Pancreas (tissue), 10 donors: ENCODE data around the gene PAFAH2. TPM values are rescaled to one million over a fixed set of nuclear protein-coding genes. Genes with fewer than 3 reads are reported as not detected.
"Not testable (repeated sequence)": the region's sequence is repeated elsewhere in the genome, so short reads cannot be mapped to it uniquely, and the experiment has no call there.

ENCODE experiments used
- ATAC-seq, 4 donors: fragments of 200-7000 bp; cut with Tn5 transposase; one replicate each; pipeline versions ENCODE4 v1.8.0 to v1.9.1; 2020; ENCODE audit warnings: mild to moderate bottlenecking in 4 of 4, moderate library complexity in 4 of 4
- DNase-seq, 6 donors: peaks; one replicate each; pipeline ENCODE4 v3.0.0-alpha.2; 2020
- FAIRE-seq: peaks from 2 replicates; lab custom pipeline; 2012; peaks lifted over from hg19 to GRCh38; lab: Jason Lieb, UNC
- H3K27ac ChIP-seq, 4 donors: fragments of 200-600 bp; sonication (generic); 1 replicate in 3 of 4; 2 replicates in 1 of 4; pipeline versions ENCODE4 v1.5.0 to v1.8.0; 2020
- H3K27me3 ChIP-seq, 4 donors: fragments of 200-600 bp; one replicate each; pipeline ENCODE4 v1.8.0; 2021
- H3K36me3 ChIP-seq, 3 donors: fragments of 200-600 bp; sonication (generic) in 1 of 3; one replicate each; pipeline versions ENCODE4 v1.5.0 to v1.8.0; 2020 to 2021
- H3K4me1 ChIP-seq, 3 donors: fragments of 200-600 bp; one replicate each; pipeline ENCODE4 v1.8.0; 2021
- H3K4me3 ChIP-seq, 4 donors: fragments of 200-600 bp; sonication (generic) in 2 of 4; one replicate each; pipeline versions ENCODE4 v1.5.0 to v1.8.0; 2020 to 2021
- H3K9me3 ChIP-seq, 4 donors: fragments of 200-600 bp; one replicate each; pipeline ENCODE4 v1.8.0; 2021
- CTCF ChIP-seq, 4 donors: fragments of 200-600 bp; sonication (generic) in 3 of 4; IDR thresholded peaks; one replicate each; pipeline versions ENCODE4 v1.5.0 to v1.8.0; 2021; ENCODE audit warnings: antibody characterized with exemption in 4 of 4
- WGBS, 2 donors: extraction: QIAGEN DNeasy Blood & Tissue Kit; methylation state at CpG; one replicate each; pipeline ENCODE4 v1.1.7; 2013; 5-methylcytosine and 5-hydroxymethylcytosine counted together
- intact Hi-C, 3 donors: fragments of 100-400 bp; cut with DNase I; formaldehyde crosslinking; loops; one replicate each; pipeline versions ENCODE4 v1.11.1 to v1.14.2; 2022
- polyA plus RNA-seq, 2 donors: library from polyadenylated mRNA; stranded (reverse); fragments of 200-250 nt; gene quantifications; one replicate each; pipeline ENCODE4 v1.2.3, GENCODE V29; 2013
- total RNA-seq, 6 donors: library from RNA; stranded (reverse); fragmentation: NEBNext Ultra II Directional in 4 of 6; extraction: Animal tissue kit (Norgen Biotek cat#: 25700) in 4 of 6; gene quantifications; one replicate each; pipeline versions ENCODE4 v1.2.1 to v1.2.4, GENCODE V29; 2021 to 2023
- donor health status: healthy with polysubstance abuse.
- donor health status: DM: no; HTN: no; CAD: no; lungs with moderate emphysema.
- donor health status: DM: no; HTN: no; CAD: no.
- donor health status: control.
- donor health status: control.
- donor health status: Bipolar disorder and iron deficiency.
- donor health status: DM: yes; HTN: yes; CAD: no.
- donor health status: DM: no; HTN: no; CAD: no.
- donor health status: DM: no; HTN: no; CAD: no.
- donor health status: DM: yes; HTN: yes; CAD: no.

PAFAH2 gene
- total and polyA plus RNA-seq, 8 donors, result 11.0 to 20.9 (median 15.3) TPM

GRCh38 chr1:25933479-25934365 lies 64.1 kb downstream of the PAFAH2 start:
- no peak for ATAC-seq
- Histone ChIP-seq H3K27ac (no peak overlapping the region), H3K4me1 (no peaks in the 10 kb centered on the region), H3K36me3 (no peaks in the 10 kb centered on the region), H3K4me3 (no peak overlapping the region), H3K9me3 (no peaks in the 10 kb centered on the region), H3K27me3 (no peaks in the 10 kb centered on the region)
- WGBS, 2 donors, result 63 to 69% methylated on average over 13 of the region's 13 CpGs
- DNase-seq, result no peak
- intact Hi-C loops, result no loop called here
- TF ChIP-seq CTCF (IDR thresholded peaks at IDR 0.05), result no peak
- FAIRE-seq, result no peak

- H3K27me3 ChIP-seq, intact Hi-C loops, H3K9me3 ChIP-seq, H3K4me3 ChIP-seq, H3K4me1 ChIP-seq, H3K27ac ChIP-seq, FAIRE-seq, H3K36me3 ChIP-seq, ATAC-seq, DNase-seq: not testable (repeated sequence)
- WGBS, 2 donors, result 74 to 75% methylated on average over 12 of the region's 12 CpGs
These were observed 65.0 kb downstream of the PAFAH2 start for GRCh38 chr1:25932811-25933400.

- H3K27me3 ChIP-seq, result no peaks in the 10 kb centered on the region
- DNase-seq (no peak), ATAC-seq (no peak), FAIRE-seq (no peak)
- no peaks in the 10 kb centered on the region for H3K36me3 ChIP-seq
- no peak overlapping the region for H3K27ac ChIP-seq
- no peaks in the 10 kb centered on the region for H3K4me1 ChIP-seq
- TF ChIP-seq CTCF (IDR thresholded peaks at IDR 0.05), result no peak
- 74 to 79% methylated on average over 5 of the region's 5 CpGs for WGBS, 2 donors
- intact Hi-C loops, result no loop called here
- no peaks in the 10 kb centered on the region for H3K9me3 ChIP-seq
- H3K4me3 ChIP-seq, result no peak overlapping the region
These were observed 65.5 kb downstream of the PAFAH2 start for GRCh38 chr1:25932321-25932720.

GRCh38 chr1:25929016-25929415 lies 68.8 kb downstream of the PAFAH2 start:
- FAIRE-seq (no peak), ATAC-seq (no peak), DNase-seq (no peak)
- Histone ChIP-seq H3K9me3 (no peaks in the 10 kb centered on the region), H3K4me1 (no peaks in the 10 kb centered on the region), H3K36me3 (no peaks in the 10 kb centered on the region), H3K27ac (no peak overlapping the region), H3K27me3 (no peaks in the 10 kb centered on the region), H3K4me3 (no peak overlapping the region)
- WGBS, 2 donors, result 80 to 86% methylated on average over 7 of the region's 7 CpGs
- intact Hi-C loops, result no loop called here
- no peak for TF ChIP-seq CTCF (IDR thresholded peaks at IDR 0.05)

- DNase-seq, result no peak
- H3K4me1 ChIP-seq, result peaks cover 0 to 3% (median 0%) of the 10 kb centered on the region in 3 donors
- no peaks in the 10 kb centered on the region for H3K27me3 ChIP-seq
- no peaks in the 10 kb centered on the region for H3K36me3 ChIP-seq
- peak in 2 of 4 donors; percentile 15 to 42 for ATAC-seq
- intact Hi-C loops, result no loop called here
- no peak overlapping the region for H3K27ac ChIP-seq
- 88 to 92% methylated on average over 5 of the region's 5 CpGs for WGBS, 2 donors
- H3K9me3 ChIP-seq, result no peaks in the 10 kb centered on the region
- no peak overlapping the region for H3K4me3 ChIP-seq
- no peak for FAIRE-seq
- TF ChIP-seq CTCF (IDR thresholded peaks at IDR 0.05), result no peak
These were observed 70.2 kb downstream of the PAFAH2 start for GRCh38 chr1:25927521-25928265.
